A549 (cell line): Measurements from ENCODE around the gene PRKG1. TPM values are rescaled to one million over a fixed set of nuclear protein-coding genes. Genes with fewer than 3 reads are reported as not detected.

Source experiments
- ATAC-seq, 2 experiments: fragments of 200-7000 bp in 1 of 2; fragments of >200 bp in 1 of 2; cut with Nextera tagmentation in 1 of 2; cut with Tn5 transposase in 1 of 2; 3 replicates each; pipeline versions ENCODE4 v1.8.0 to v1.9.1; 2018 to 2020; ENCODE audit warnings: mild to moderate bottlenecking in 1 of 2, moderate library complexity in 1 of 2
- CTCF ChIA-PET: fragments of 300-600 bp; sonication (Branson Sonifier 250); formaldehyde crosslinking; extraction: SDS; loops from one replicate; lab custom pipeline; 2021; ENCODE audit warnings: antibody characterized with exemption, inconsistent platforms; lab: Yijun Ruan, JAX
- POLR2A ChIA-PET: fragments of 350-600 bp; formaldehyde crosslinking; extraction: SDS; loops from one replicate; lab custom pipeline; 2021; ENCODE audit warnings: antibody characterized with exemption, inconsistent platforms; lab: Yijun Ruan, JAX
- DNase-seq, 2 experiments: peaks; one replicate each; pipeline versions ENCODE4 v3.0.0 to v3.0.0-alpha.2; 2011 to 2016; ENCODE audit warnings: low read depth in 1 of 2, low spot score in 1 of 2
- FAIRE-seq: peaks from 2 replicates; lab custom pipeline; 2011; peaks lifted over from hg19 to GRCh38; lab: Jason Lieb, UNC
- H3K27ac ChIP-seq, 2 experiments: fragments of >200 bp; sonication (Bioruptor Twin); formaldehyde crosslinking; 3 replicates each; pipeline ENCODE4 v1.5.1; 2016 to 2017
- H3K4me1 ChIP-seq: fragments of >200 bp; sonication (Bioruptor Twin); formaldehyde crosslinking; 3 replicates; pipeline ENCODE4 v1.6.1; 2016
- H3K4me2 ChIP-seq: fragments of >200 bp; sonication (Bioruptor Twin); formaldehyde crosslinking; 3 replicates; pipeline ENCODE4 v1.6.1; 2016
- H3K4me3 ChIP-seq: fragments of >200 bp; sonication (Bioruptor Twin); formaldehyde crosslinking; 3 replicates; pipeline ENCODE4 v1.5.1; 2016
- H3K9me3 ChIP-seq: fragments of >200 bp; sonication (Bioruptor Twin); formaldehyde crosslinking; 3 replicates; pipeline ENCODE4 v1.6.1; 2016
- CEBPB ChIP-seq, 2 experiments: fragments of >200 bp in 1 of 2; sonication (Bioruptor Twin) in 1 of 2; formaldehyde crosslinking in 1 of 2; IDR thresholded peaks; 2 replicates each; pipeline ENCODE4 v1.6.1; 2012 to 2016
- CHD4 ChIP-seq: fragments of 200-600 bp; sonication (generic); IDR thresholded peaks from 2 replicates; pipeline ENCODE4 v1.6.1; 2016; ENCODE audit warnings: antibody characterized with exemption, mild to moderate bottlenecking, borderline replicate concordance
- FOSL2 ChIP-seq, 2 experiments: fragments of 450-650 bp in 1 of 2; fragments of >200 bp in 1 of 2; sonication (Bioruptor Twin) in 1 of 2; formaldehyde crosslinking; IDR thresholded peaks; 2 replicates each; pipeline versions ENCODE4 v1.5.0 to v1.6.1; 2016 to 2020; ENCODE audit warnings: mild to moderate bottlenecking in 1 of 2, moderate library complexity in 1 of 2
- HEYL ChIP-seq: fragments of 250-450 bp; sonication (Bioruptor Pico); IDR thresholded peaks from 2 replicates; pipeline ENCODE4 v1.8.0; 2021; ENCODE audit warnings: mild to moderate bottlenecking, moderate library complexity
- HOXB5 ChIP-seq: fragments of 250-450 bp; sonication (Bioruptor Pico); IDR thresholded peaks from 2 replicates; pipeline ENCODE4 v1.5.0; 2020; ENCODE audit warnings: mild to moderate bottlenecking, moderate library complexity
- JUNB ChIP-seq: fragments of >200 bp; sonication (Bioruptor Twin); formaldehyde crosslinking; IDR thresholded peaks from 2 replicates; pipeline ENCODE4 v1.6.1; 2016
- KDM5A ChIP-seq: fragments of 200-600 bp; sonication (generic); IDR thresholded peaks from 2 replicates; pipeline ENCODE4 v1.6.1; 2016; ENCODE audit warnings: antibody characterized with exemption, mild to moderate bottlenecking
- MAFK ChIP-seq: fragments of 450-650 bp; IDR thresholded peaks from 2 replicates; pipeline ENCODE4 v1.6.1; 2014; ENCODE audit not compliant: partially characterized antibody
- MAZ ChIP-seq: fragments of 150-350 bp; IDR thresholded peaks from 2 replicates; pipeline ENCODE4 v1.6.1; 2014; ENCODE audit warnings: antibody characterized with exemption, low read depth, low read length, borderline replicate concordance
- MYC ChIP-seq: IDR thresholded peaks from 2 replicates; pipeline ENCODE4 v1.6.1; 2012; ENCODE audit warnings: mild to moderate bottlenecking, inconsistent platforms, low read length, improper control_type of control experiment, borderline replicate concordance
- NR3C1 ChIP-seq: fragments of >200 bp; sonication (Bioruptor Twin); formaldehyde crosslinking; IDR thresholded peaks from 3 replicates; pipeline ENCODE4 v1.6.1; 2017
- PHF8 ChIP-seq: fragments of 200-600 bp; sonication (generic); IDR thresholded peaks from 2 replicates; pipeline ENCODE4 v1.6.1; 2016; ENCODE audit warnings: low read depth, mild to moderate bottlenecking, antibody characterized with exemption, moderate library complexity, borderline replicate concordance
- POLR2AphosphoS2 ChIP-seq: conservative IDR thresholded peaks from 2 replicates; pipeline ENCODE4 v1.6.1; 2012; ENCODE audit warnings: low read length, improper control_type of control experiment, inconsistent platforms
- RAD21 ChIP-seq, 2 experiments: fragments of >200 bp in 1 of 2; sonication (Bioruptor Twin) in 1 of 2; formaldehyde crosslinking in 1 of 2; IDR thresholded peaks in 1 of 2; conservative IDR thresholded peaks in 1 of 2; 2 replicates in 1 of 2; 3 replicates in 1 of 2; pipeline ENCODE4 v1.6.1; 2012 to 2018; ENCODE audit warnings: inconsistent platforms in 1 of 2
- RCOR1 ChIP-seq: fragments of 150-350 bp; IDR thresholded peaks from 2 replicates; pipeline ENCODE4 v1.6.1; 2014; ENCODE audit warnings: antibody characterized with exemption, low read length, low read depth
- RFX5 ChIP-seq: fragments of 450-650 bp; IDR thresholded peaks from 2 replicates; pipeline ENCODE4 v1.7.1; 2014; ENCODE audit warnings: antibody characterized with exemption, mild to moderate bottlenecking, moderate library complexity
- SMC3 ChIP-seq: fragments of >200 bp; sonication (Bioruptor Twin); formaldehyde crosslinking; IDR thresholded peaks from 3 replicates; pipeline ENCODE4 v1.6.1; 2018; ENCODE audit warnings: inconsistent platforms
- USF2 ChIP-seq: fragments of 450-650 bp; IDR thresholded peaks from 2 replicates; pipeline ENCODE4 v1.6.1; 2014; ENCODE audit warnings: antibody characterized with exemption
- ZC3H11A ChIP-seq: fragments of 450-650 bp; IDR thresholded peaks from 2 replicates; pipeline ENCODE4 v1.6.1; 2014; ENCODE audit warnings: antibody characterized with exemption, mild to moderate bottlenecking
- ZNF302 ChIP-seq: fragments of 250-450 bp; sonication (Bioruptor Pico); IDR thresholded peaks from 2 replicates; pipeline ENCODE4 v1.9.0; 2021; ENCODE audit warnings: inconsistent platforms, mild to moderate bottlenecking, moderate library complexity
- ZSCAN20 ChIP-seq: fragments of 250-450 bp; sonication (Bioruptor Pico); IDR thresholded peaks from 2 replicates; pipeline ENCODE4 v1.8.0; 2022; ENCODE audit warnings: mild to moderate bottlenecking, moderate library complexity
- WGBS: methylation state at CpG from one replicate; pipeline ENCODE4 v1.1.6; 2017; ENCODE audit errors: missing lambda C conversion rate; 5-methylcytosine and 5-hydroxymethylcytosine counted together
- polyA plus RNA-seq, 4 experiments: library from polyadenylated mRNA; depleted of rRNA in 3 of 4; stranded (reverse); fragments of >200 nt; fragmentation: RNase III in 1 of 4; extraction: RNeasy Plus Mini Kit Qiagen cat#74134 plus additional on column Dnase treatment in 1 of 4; gene quantifications; 2 replicates in 3 of 4; 3 replicates in 1 of 4; pipeline ENCODE4 v1.2.3, GENCODE V29; 2011 to 2017
- TF ChIP-seq, protein P1 (sequence below): fragments of 250-450 bp; sonication (Bioruptor Pico); IDR thresholded peaks from 2 replicates; pipeline ENCODE4 v1.5.0; 2021; ENCODE audit warnings: mild to moderate bottlenecking, moderate library complexity, borderline replicate concordance
- TF ChIP-seq, protein P2 (sequence below): IDR thresholded peaks from 2 replicates; pipeline ENCODE4 v1.6.1; 2012
- TF ChIP-seq, protein P3 (sequence below): fragments of >200 bp; sonication (Bioruptor Twin); formaldehyde crosslinking; IDR thresholded peaks from 3 replicates; pipeline ENCODE4 v1.6.1; 2016
- TF ChIP-seq, protein P4 (sequence below): IDR thresholded peaks from 2 replicates; pipeline ENCODE4 v1.6.1; 2012
- TF ChIP-seq, protein P5 (sequence below): fragments of >200 bp; sonication (Bioruptor Twin); formaldehyde crosslinking; IDR thresholded peaks from 2 replicates; pipeline ENCODE4 v1.6.1; 2016

Gene PRKG1
- polyA plus RNA-seq, 2 of the 4 experiments (the other 2 are of a cell fraction) = not detected

DNA sequence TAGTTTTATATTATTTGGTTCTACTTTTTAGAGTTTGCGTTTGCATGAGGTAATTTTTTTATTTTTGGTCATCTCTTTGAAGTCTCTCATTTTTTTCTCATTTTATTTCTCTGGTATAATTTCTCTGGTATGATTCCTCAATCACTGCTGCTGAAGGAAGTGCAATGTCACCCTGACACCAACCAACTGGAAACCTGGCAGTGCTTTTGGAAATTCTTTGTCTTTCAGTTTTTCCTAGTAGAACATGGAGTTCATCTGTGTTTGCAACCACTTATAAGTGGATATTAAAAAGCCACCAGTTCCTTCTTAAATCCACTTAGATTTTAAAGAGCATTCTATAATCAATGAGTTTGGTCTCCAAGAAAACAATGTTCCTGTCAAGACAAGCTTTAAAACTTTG is 291.8 kb downstream of the PRKG1 start:
- DNase-seq (no peak), ATAC-seq (no peak)
- POLR2A ChIA-PET = no interaction called here
- no peak overlapping the region for H3K4me3 ChIP-seq
- H3K4me1 ChIP-seq = no peaks in the 10 kb centered on the region
- TF ChIP-seq MYC (no peak), HOXB5 (CRISPR knock-in tag) (no peak)
- TF ChIP-seq, protein P1, sequence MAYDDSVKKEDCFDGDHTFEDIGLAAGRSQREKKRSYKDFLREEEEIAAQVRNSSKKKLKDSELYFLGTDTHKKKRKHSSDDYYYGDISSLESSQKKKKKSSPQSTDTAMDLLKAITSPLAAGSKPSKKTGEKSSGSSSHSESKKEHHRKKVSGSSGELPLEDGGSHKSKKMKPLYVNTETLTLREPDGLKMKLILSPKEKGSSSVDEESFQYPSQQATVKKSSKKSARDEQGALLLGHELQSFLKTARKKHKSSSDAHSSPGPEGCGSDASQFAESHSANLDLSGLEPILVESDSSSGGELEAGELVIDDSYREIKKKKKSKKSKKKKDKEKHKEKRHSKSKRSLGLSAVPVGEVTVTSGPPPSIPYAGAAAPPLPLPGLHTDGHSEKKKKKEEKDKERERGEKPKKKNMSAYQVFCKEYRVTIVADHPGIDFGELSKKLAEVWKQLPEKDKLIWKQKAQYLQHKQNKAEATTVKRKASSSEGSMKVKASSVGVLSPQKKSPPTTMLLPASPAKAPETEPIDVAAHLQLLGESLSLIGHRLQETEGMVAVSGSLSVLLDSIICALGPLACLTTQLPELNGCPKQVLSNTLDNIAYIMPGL = no peak
- TF ChIP-seq, all 56 proteins: peak for 0
- CTCF ChIA-PET = interaction anchor here (0.6 kb wide), 1 partner anchor 1175 kb away, joined by 3 read pairs; no protein-coding TSS in a partner anchor
- WGBS = 4% methylated on average over 1 of the region's 1 CpG
- FAIRE-seq = no peak
- Histone ChIP-seq H3K27ac (no peak overlapping the region), H3K4me2 (no peak overlapping the region), H3K9me3 (no peaks in the 10 kb centered on the region)

DNA sequence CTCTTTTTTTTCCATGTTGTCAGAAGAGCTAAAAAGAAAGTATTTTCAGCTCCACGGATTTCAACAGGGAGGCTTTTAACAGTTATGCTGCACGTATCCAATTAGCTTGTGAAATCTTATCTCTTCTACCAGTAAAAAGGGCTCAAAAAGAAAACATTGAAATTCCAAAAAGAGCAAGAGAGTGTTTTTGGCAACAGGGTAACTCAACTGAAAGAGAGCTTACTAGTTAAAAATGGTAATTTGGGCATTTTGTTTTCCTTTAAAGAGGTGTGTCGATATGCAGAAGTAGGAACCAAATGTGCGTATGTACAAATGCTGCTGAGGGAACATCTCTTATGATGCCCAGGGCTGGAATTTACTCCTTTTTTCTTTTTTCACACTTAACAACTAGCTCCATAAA is 292.8 kb downstream of the PRKG1 start:
- ChIA-PET CTCF (no interaction called here), POLR2A (no interaction called here)
- Histone ChIP-seq H3K9me3 (no peaks in the 10 kb centered on the region), H3K4me1 (no peaks in the 10 kb centered on the region), H3K4me3 (no peak overlapping the region), H3K4me2 (no peak overlapping the region), H3K27ac (no peak overlapping the region)
- no peak for ATAC-seq
- DNase-seq = no peak
- no peak for FAIRE-seq
- 46% methylated on average over 4 of the region's 4 CpGs for WGBS
- no peak for TF ChIP-seq JUNB
- no peak for TF ChIP-seq HEYL (CRISPR knock-in tag)
- no peak for TF ChIP-seq KDM5A
- no peak for TF ChIP-seq ZSCAN20
- TF ChIP-seq, protein P2, sequence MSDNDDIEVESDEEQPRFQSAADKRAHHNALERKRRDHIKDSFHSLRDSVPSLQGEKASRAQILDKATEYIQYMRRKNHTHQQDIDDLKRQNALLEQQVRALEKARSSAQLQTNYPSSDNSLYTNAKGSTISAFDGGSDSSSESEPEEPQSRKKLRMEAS = no peak
- TF ChIP-seq, protein P3, sequence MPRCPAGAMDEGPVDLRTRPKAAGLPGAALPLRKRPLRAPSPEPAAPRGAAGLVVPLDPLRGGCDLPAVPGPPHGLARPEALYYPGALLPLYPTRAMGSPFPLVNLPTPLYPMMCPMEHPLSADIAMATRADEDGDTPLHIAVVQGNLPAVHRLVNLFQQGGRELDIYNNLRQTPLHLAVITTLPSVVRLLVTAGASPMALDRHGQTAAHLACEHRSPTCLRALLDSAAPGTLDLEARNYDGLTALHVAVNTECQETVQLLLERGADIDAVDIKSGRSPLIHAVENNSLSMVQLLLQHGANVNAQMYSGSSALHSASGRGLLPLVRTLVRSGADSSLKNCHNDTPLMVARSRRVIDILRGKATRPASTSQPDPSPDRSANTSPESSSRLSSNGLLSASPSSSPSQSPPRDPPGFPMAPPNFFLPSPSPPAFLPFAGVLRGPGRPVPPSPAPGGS = no peak
- no peak for TF ChIP-seq ZC3H11A
- TF ChIP-seq RCOR1 = no peak
- TF ChIP-seq CEBPB (IDR thresholded peaks at IDR 0.05) = no peak
- TF ChIP-seq SMC3 = no peak
- TF ChIP-seq PHF8 = no peak
- no peak for TF ChIP-seq MAFK
- TF ChIP-seq, protein P4, sequence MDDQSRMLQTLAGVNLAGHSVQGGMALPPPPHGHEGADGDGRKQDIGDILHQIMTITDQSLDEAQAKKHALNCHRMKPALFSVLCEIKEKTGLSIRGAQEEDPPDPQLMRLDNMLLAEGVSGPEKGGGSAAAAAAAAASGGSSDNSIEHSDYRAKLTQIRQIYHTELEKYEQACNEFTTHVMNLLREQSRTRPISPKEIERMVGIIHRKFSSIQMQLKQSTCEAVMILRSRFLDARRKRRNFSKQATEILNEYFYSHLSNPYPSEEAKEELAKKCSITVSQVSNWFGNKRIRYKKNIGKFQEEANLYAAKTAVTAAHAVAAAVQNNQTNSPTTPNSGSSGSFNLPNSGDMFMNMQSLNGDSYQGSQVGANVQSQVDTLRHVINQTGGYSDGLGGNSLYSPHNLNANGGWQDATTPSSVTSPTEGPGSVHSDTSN = no peak

GRCh38 chr10:51367694-51368093 is 293.4 kb downstream of the PRKG1 start:
- FAIRE-seq (no peak), ATAC-seq (no peak)

More at GRCh38 chr10:51367694-51368093, 293.4 kb downstream of the PRKG1 start:
- no peak for DNase-seq
- H3K4me3 ChIP-seq = no peak overlapping the region
- CTCF ChIA-PET = no interaction called here
- H3K9me3 ChIP-seq = no peaks in the 10 kb centered on the region
- no peak overlapping the region for H3K4me2 ChIP-seq
- POLR2A ChIA-PET = no interaction called here
- no peak overlapping the region for H3K27ac ChIP-seq
- WGBS = 12% methylated on average over 1 of the region's 1 CpG
- H3K4me1 ChIP-seq = no peaks in the 10 kb centered on the region
- TF ChIP-seq, protein P4 = no peak
- no peak for TF ChIP-seq RAD21 (conservative IDR thresholded peaks at IDR 0.05 in 1 of 2, IDR thresholded peaks at IDR 0.05 in 1 of 2)
- no peak for TF ChIP-seq USF2
- TF ChIP-seq RFX5 = no peak
- no peak for TF ChIP-seq CHD4
- no peak for TF ChIP-seq JUNB
- no peak for TF ChIP-seq PHF8
- no peak for TF ChIP-seq MAZ
- TF ChIP-seq NR3C1 = no peak
- TF ChIP-seq, protein P5, sequence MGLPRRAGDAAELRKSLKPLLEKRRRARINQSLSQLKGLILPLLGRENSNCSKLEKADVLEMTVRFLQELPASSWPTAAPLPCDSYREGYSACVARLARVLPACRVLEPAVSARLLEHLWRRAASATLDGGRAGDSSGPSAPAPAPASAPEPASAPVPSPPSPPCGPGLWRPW = no peak
- no peak for TF ChIP-seq FOSL2 (IDR thresholded peaks at IDR 0.05)
- no peak for TF ChIP-seq FOSL2 (CRISPR knock-in tag; IDR thresholded peaks at IDR 0.05)
- TF ChIP-seq ZNF302 (CRISPR knock-in tag) = no peak
- TF ChIP-seq, protein P1 = no peak
- no peak for TF ChIP-seq POLR2AphosphoS2
- no peak for TF ChIP-seq KDM5A
